Nephron (organoid): Measurements from ENCODE around the gene FAM20B.

Experiments used
- H3K27ac Mint-ChIP-seq, 3 experiments: 2 replicates each; pipeline ENCODE4 v1.8.0; 2020; ENCODE audit warnings: mixed read lengths in 3 of 3, mild to moderate bottlenecking in 2 of 3, moderate library complexity in 1 of 3
- H3K27me3 Mint-ChIP-seq: 2 replicates; pipeline ENCODE4 v1.8.0; 2021; ENCODE audit warnings: low read depth, mild to moderate bottlenecking, moderate library complexity, mixed read lengths
- H3K36me3 Mint-ChIP-seq: 2 replicates; pipeline ENCODE4 v1.8.0; 2020; ENCODE audit warnings: low read depth, mixed read lengths
- H3K4me1 Mint-ChIP-seq: 2 replicates; pipeline ENCODE4 v1.8.0; 2020; ENCODE audit warnings: mixed read lengths
- H3K4me3 Mint-ChIP-seq, 3 experiments: 2 replicates each; pipeline ENCODE4 v1.8.0; 2020; ENCODE audit warnings: mild to moderate bottlenecking in 3 of 3, mixed read lengths in 3 of 3, moderate library complexity in 2 of 3
- H3K9me3 Mint-ChIP-seq: 2 replicates; pipeline ENCODE4 v1.8.0; 2020; ENCODE audit warnings: mixed read lengths
- TF ChIP-seq, protein P1 (sequence below), 3 experiments: fragments of 200-600 bp; sonication (generic); IDR thresholded peaks; one replicate each; pipeline ENCODE4 v1.5.0; 2021; ENCODE audit warnings: antibody characterized with exemption in 3 of 3; ENCODE audit not compliant: unreplicated experiment in 3 of 3

The FAM20B gene

DNA sequence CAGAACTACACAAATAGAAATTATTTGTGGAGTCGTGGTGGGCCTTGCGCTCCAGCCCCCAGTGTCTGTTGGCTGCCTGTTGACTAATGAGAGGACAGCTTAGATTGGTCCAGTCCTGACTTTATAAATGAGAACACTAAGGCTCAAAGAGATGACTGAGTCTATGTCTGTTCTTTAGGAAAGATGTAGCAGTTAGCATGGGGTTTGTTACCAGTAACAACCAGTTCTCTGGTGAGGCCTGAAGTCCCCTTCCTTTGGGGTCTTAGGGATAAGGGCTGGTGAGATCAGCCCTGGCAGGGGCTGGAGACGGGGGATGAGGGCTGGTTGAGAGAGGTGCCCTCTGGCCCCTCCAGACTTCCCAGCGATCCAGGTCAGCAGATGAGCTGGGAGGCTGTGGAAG, 65.2 kb downstream of the FAM20B start:
- H3K4me1 Mint-ChIP-seq: peaks cover 12% of the 10 kb centered on the region
- peaks cover 41% of the 10 kb centered on the region for H3K36me3 Mint-ChIP-seq
- peak overlapping the region in 1 of 3 experiments; percentile 4 for H3K27ac Mint-ChIP-seq
- TF ChIP-seq, protein P1, sequence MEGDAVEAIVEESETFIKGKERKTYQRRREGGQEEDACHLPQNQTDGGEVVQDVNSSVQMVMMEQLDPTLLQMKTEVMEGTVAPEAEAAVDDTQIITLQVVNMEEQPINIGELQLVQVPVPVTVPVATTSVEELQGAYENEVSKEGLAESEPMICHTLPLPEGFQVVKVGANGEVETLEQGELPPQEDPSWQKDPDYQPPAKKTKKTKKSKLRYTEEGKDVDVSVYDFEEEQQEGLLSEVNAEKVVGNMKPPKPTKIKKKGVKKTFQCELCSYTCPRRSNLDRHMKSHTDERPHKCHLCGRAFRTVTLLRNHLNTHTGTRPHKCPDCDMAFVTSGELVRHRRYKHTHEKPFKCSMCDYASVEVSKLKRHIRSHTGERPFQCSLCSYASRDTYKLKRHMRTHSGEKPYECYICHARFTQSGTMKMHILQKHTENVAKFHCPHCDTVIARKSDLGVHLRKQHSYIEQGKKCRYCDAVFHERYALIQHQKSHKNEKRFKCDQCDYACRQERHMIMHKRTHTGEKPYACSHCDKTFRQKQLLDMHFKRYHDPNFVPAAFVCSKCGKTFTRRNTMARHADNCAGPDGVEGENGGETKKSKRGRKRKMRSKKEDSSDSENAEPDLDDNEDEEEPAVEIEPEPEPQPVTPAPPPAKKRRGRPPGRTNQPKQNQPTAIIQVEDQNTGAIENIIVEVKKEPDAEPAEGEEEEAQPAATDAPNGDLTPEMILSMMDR (IDR thresholded peaks at IDR 0.05; ENCODE audit: unreplicated experiment in 3 of 3): no peak
- no peaks in the 10 kb centered on the region for H3K27me3 Mint-ChIP-seq
- H3K4me3 Mint-ChIP-seq: no peak overlapping the region
- no peaks in the 10 kb centered on the region for H3K9me3 Mint-ChIP-seq

DNA sequence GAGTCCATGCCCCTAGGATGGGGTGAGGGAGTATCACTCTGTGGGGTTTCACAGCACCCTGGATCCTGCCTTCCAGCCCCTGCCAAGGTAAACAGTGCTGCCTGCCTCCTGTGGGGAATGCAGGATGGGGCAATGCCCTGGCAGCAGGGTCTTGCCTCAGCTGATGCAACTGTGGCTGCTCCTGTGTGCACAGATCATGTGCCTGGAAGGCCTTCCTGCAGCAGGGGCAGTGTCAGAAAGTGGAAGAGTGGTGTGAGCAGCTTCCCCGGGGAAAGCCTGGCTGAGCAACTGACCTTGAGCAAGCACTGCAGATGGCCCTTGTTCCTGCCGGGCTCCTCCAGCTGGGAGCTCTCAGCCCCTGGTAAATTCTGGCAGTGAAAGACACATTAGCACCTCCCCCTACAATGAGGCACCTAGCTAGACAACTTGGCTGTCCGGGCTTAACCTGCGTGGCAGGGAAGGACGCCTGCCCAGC, 66.0 kb downstream of the FAM20B start:
- H3K27me3 Mint-ChIP-seq: no peaks in the 10 kb centered on the region

DNA sequence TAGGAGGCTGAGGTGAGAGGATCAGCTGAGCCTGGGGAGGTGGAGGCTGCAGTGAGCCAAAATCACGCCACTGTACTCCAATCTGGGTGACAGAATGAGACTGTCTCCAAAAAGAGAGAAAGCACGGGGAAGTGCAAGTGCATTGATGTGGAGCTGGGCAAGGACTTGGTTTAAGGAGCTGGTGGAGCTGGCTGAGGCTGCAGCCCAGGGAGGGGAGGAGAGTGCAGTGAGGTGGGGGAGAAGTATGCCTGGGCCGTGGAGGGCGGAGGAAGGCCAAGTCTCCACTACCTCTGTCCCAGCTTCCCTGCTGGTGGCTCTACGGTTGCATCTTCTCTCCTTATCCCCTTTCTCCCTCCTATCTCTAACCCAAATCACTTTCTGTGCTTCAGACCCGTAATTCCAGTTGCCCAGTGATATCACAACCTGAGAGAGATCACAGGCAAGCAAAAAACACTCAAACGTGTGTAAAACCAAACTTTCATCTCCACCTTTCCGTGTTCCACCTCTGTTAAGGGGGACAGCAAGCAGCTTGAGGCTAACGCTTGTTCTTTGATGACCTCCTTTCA, 67.3 kb downstream of the FAM20B start:
- Mint-ChIP-seq H3K4me3 (no peak overlapping the region), H3K4me1 (peaks cover 12% of the 10 kb centered on the region), H3K27ac (no peak overlapping the region), H3K36me3 (peaks cover 51% of the 10 kb centered on the region), H3K27me3 (no peaks in the 10 kb centered on the region), H3K9me3 (no peaks in the 10 kb centered on the region)
- TF ChIP-seq, protein P1 (IDR thresholded peaks at IDR 0.05; ENCODE audit: unreplicated experiment in 3 of 3): no peak

More for the DNA sequence above, 66.0 kb downstream of the FAM20B start:
- TF ChIP-seq, protein P1 (IDR thresholded peaks at IDR 0.05; ENCODE audit: unreplicated experiment in 3 of 3): no peak
- Mint-ChIP-seq H3K9me3 (no peaks in the 10 kb centered on the region), H3K36me3 (peaks cover 44% of the 10 kb centered on the region), H3K27ac (no peak overlapping the region), H3K4me1 (peaks cover 12% of the 10 kb centered on the region), H3K4me3 (no peak overlapping the region)

DNA sequence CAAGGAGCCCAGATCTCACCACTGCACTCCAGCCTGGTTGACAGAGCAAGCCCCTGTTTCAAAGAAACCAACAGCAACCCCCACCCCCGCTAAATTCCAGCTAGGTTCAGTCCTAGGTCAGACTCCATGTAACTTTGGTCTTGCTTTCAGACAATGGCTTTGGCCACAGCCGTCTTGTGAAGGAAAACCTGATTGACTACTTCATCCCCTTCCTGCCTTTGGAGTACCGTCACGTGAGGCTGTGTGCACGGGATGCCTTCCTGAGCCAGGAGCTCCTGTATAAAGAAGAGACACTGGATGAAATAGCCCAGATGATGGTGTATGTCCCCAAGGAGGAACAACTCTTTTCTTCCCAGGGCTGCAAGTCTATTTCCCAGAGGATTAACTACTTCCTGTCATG, 69.1 kb downstream of the FAM20B start:
- H3K4me3 Mint-ChIP-seq: no peak overlapping the region
- peaks cover 12% of the 10 kb centered on the region for H3K4me1 Mint-ChIP-seq
- H3K36me3 Mint-ChIP-seq: peaks cover 63% of the 10 kb centered on the region
- H3K27ac Mint-ChIP-seq: no peak overlapping the region
- no peaks in the 10 kb centered on the region for H3K9me3 Mint-ChIP-seq
- TF ChIP-seq, protein P1 (IDR thresholded peaks at IDR 0.05; ENCODE audit: unreplicated experiment in 3 of 3): no peak
- no peaks in the 10 kb centered on the region for H3K27me3 Mint-ChIP-seq

DNA sequence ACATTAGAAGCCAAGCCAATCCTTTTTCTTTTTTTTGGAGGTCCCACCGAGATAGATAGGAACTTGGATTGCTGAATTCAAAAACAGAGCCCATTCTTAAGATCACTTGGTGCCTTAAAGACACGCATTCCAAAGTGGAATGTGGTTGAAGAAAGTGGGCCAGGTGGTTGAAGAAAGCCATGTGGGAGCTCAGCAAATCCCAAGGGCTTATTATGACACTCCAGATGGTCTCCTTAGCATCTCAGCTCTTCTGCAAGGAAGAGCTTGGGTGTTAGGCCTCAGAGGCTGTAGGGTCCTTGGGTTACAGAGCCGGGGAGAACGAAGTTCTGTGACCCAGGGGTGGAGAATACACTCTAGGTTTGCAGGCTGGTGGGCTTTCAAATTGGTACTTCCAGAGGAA, 69.7 kb downstream of the FAM20B start:
- Mint-ChIP-seq H3K9me3 (no peaks in the 10 kb centered on the region), H3K4me3 (no peak overlapping the region)

More for the DNA sequence above, 69.7 kb downstream of the FAM20B start:
- Mint-ChIP-seq H3K4me1 (peaks cover 8% of the 10 kb centered on the region), H3K36me3 (peaks cover 65% of the 10 kb centered on the region), H3K27me3 (no peaks in the 10 kb centered on the region), H3K27ac (no peak overlapping the region)
- TF ChIP-seq, protein P1 (IDR thresholded peaks at IDR 0.05; ENCODE audit: unreplicated experiment in 3 of 3): no peak
